Measurements from ENCODE around the gene VPREB3. TPM values are rescaled to one million over a fixed set of nuclear protein-coding genes. Genes with fewer than 3 reads are reported as not detected.

The VPREB3 gene
- polyA plus RNA-seq, 1 of the 3 experiments (the other 2 are of a cell fraction), result not detected

- no peak overlapping the region for H3K27ac ChIP-seq (ENCODE audit: low read depth in 2 of 2, low read length in 1 of 2)
- no peaks in the 10 kb centered on the region for H3K9me3 ChIP-seq
- DNase-seq, result no peak
- H3K9me2 ChIP-seq, result no peaks in the 10 kb centered on the region
- 92% methylated on average over 11 of the region's 12 CpGs for WGBS (ENCODE audit: low lambda C conversion rate)
- no peak overlapping the region for H2AFZ ChIP-seq (ENCODE audit: low read depth)
- H3K9ac ChIP-seq, result no peak overlapping the region
- H3F3A ChIP-seq (replicated peaks; ENCODE audit: insufficient read depth), result peaks cover 16% of the 10 kb centered on the region
- no peaks in the 10 kb centered on the region for H4K20me1 ChIP-seq (ENCODE audit: insufficient read depth)
- ChIA-PET CTCF (interaction anchor here (0.9 to 14.9 kb wide), 4 partner anchors 15 to 83 kb away, joined by 4 to 277 read pairs (median 12); partner anchors contain the start of gene SLC2A11), POLR2A (interaction anchor here (0.9 to 1.6 kb wide), 4 partner anchors 12 to 76 kb away, joined by 3 to 4 read pairs (median 4); partner anchors contain the start of gene SMARCB1)
- peak overlapping the region; percentile 86; the same call in 1 of the 2 replicates for H3K4me2 ChIP-seq
- no peak overlapping the region for H3K4me3 ChIP-seq (ENCODE audit: low read depth in 2 of 2, low read length in 1 of 2)
- H3K36me3 ChIP-seq (replicated peaks in 1 of 2; ENCODE audit: control insufficient read depth in 1 of 2, insufficient read depth in 2 of 2, low read length in 1 of 2), result no peaks in the 10 kb centered on the region
- H3K4me1 ChIP-seq (ENCODE audit: control insufficient read depth in 1 of 2, insufficient read depth in 2 of 2, low read depth in 1 of 2, low read length in 1 of 2), result peaks cover 4 to 34% of the 10 kb centered on the region in 2 experiments; a peak in 2 of 4 replicates
- no peaks in the 10 kb centered on the region for H3K27me3 ChIP-seq (ENCODE audit: insufficient read depth)
- TF ChIP-seq, protein P1, sequence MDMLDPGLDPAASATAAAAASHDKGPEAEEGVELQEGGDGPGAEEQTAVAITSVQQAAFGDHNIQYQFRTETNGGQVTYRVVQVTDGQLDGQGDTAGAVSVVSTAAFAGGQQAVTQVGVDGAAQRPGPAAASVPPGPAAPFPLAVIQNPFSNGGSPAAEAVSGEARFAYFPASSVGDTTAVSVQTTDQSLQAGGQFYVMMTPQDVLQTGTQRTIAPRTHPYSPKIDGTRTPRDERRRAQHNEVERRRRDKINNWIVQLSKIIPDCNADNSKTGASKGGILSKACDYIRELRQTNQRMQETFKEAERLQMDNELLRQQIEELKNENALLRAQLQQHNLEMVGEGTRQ (IDR thresholded peaks at IDR 0.05; ENCODE audit: borderline replicate concordance, low read depth, low read length), result no peak
- TF ChIP-seq MAX (IDR thresholded peaks at IDR 0.05; ENCODE audit: low read depth) (no peak), POLR2AphosphoS5 (IDR thresholded peaks at IDR 0.05; ENCODE audit: low read depth, low read length) (no peak), ELF1 (IDR thresholded peaks at IDR 0.05) (no peak), TCF12 (IDR thresholded peaks at IDR 0.05) (no peak), EP300 (IDR thresholded peaks at IDR 0.05; ENCODE audit: borderline replicate concordance in 1 of 2, low read depth in 1 of 2, low read length in 1 of 2) (no peak), GABPA (IDR thresholded peaks at IDR 0.05; ENCODE audit: low read depth) (no peak), RAD21 (IDR thresholded peaks at IDR 0.05; ENCODE audit: low read length) (no peak), SMC3 (IDR thresholded peaks at IDR 0.05; ENCODE audit: low read depth, low read length) (no peak), REST (IDR thresholded peaks at IDR 0.05; ENCODE audit: low read depth, low read length) (no peak)
- TF ChIP-seq, protein P2, sequence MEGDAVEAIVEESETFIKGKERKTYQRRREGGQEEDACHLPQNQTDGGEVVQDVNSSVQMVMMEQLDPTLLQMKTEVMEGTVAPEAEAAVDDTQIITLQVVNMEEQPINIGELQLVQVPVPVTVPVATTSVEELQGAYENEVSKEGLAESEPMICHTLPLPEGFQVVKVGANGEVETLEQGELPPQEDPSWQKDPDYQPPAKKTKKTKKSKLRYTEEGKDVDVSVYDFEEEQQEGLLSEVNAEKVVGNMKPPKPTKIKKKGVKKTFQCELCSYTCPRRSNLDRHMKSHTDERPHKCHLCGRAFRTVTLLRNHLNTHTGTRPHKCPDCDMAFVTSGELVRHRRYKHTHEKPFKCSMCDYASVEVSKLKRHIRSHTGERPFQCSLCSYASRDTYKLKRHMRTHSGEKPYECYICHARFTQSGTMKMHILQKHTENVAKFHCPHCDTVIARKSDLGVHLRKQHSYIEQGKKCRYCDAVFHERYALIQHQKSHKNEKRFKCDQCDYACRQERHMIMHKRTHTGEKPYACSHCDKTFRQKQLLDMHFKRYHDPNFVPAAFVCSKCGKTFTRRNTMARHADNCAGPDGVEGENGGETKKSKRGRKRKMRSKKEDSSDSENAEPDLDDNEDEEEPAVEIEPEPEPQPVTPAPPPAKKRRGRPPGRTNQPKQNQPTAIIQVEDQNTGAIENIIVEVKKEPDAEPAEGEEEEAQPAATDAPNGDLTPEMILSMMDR (IDR thresholded peaks at IDR 0.05), result no peak
- H3K79me2 ChIP-seq (ENCODE audit: insufficient read depth), result no peaks in the 10 kb centered on the region
Measured at GRCh38 chr22:23774114-23774921, 20.1 kb upstream of the VPREB3 start.
